A673 (cell line): ENCODE results near the gene FAM20A. TPM values are rescaled to one million over a fixed set of nuclear protein-coding genes. Genes with fewer than 3 reads are reported as not detected.

ENCODE experiments used
- BruUV-seq: library from RNA; stranded (reverse); fragments of 400-500 nt; replicated peaks from 2 replicates; lab custom pipeline; 2021; lab: Mats Ljungman, UMichigan
- CTCF ChIA-PET: fragments of 300-600 bp; sonication (Branson Sonifier 250); formaldehyde crosslinking; loops from one replicate; lab custom pipeline; 2022; ENCODE audit warnings: antibody characterized with exemption; lab: Charles Lee
- POLR2A ChIA-PET: fragments of 300-600 bp; sonication (Branson Sonifier 250); formaldehyde crosslinking; loops from one replicate; lab custom pipeline; 2022; ENCODE audit warnings: antibody characterized with exemption; ENCODE audit not compliant: low non-redundant PET; lab: Charles Lee
- DNase-seq: peaks from one replicate; pipeline ENCODE4 v3.0.0-alpha.2; 2015; ENCODE audit warnings: low spot score
- H3K27ac ChIP-seq: fragments of 200-600 bp; sonication (generic); 2 replicates; pipeline ENCODE4 v1.5.1; 2016; ENCODE audit warnings: mixed run types, low read depth, mild to moderate bottlenecking, mixed read lengths, antibody characterized with exemption, low read length; ENCODE audit not compliant: poor library complexity, severe bottlenecking
- H3K27me3 ChIP-seq: fragments of 200-600 bp; sonication (generic); replicated peaks from 2 replicates; pipeline ENCODE4 v1.6.1; 2017; ENCODE audit warnings: mixed run types, low read depth, mild to moderate bottlenecking, mixed read lengths, antibody characterized with exemption, low read length; ENCODE audit not compliant: insufficient read depth, poor library complexity
- H3K36me3 ChIP-seq: fragments of 200-600 bp; sonication (generic); 2 replicates; pipeline ENCODE4 v1.6.1; 2016; ENCODE audit warnings: mixed run types, mild to moderate bottlenecking, mixed read lengths, antibody characterized with exemption, low read length; ENCODE audit not compliant: insufficient read depth, poor library complexity, severe bottlenecking
- H3K4me1 ChIP-seq: fragments of 200-600 bp; sonication (generic); 2 replicates; pipeline ENCODE4 v1.6.1; 2017; ENCODE audit warnings: mixed run types, mild to moderate bottlenecking, mixed read lengths, antibody characterized with exemption, low read length; ENCODE audit not compliant: insufficient read depth, poor library complexity, severe bottlenecking
- H3K4me3 ChIP-seq: fragments of 200-600 bp; sonication (generic); 2 replicates; pipeline ENCODE4 v1.5.1; 2016; ENCODE audit warnings: low read depth, mixed run types, mild to moderate bottlenecking, mixed read lengths, low read length; ENCODE audit not compliant: poor library complexity, severe bottlenecking
- H3K9me3 ChIP-seq: fragments of 200-600 bp; sonication (generic); 2 replicates; pipeline ENCODE4 v1.6.1; 2016; ENCODE audit warnings: mixed run types, low read depth, mild to moderate bottlenecking, mixed read lengths, antibody characterized with exemption, low read length; ENCODE audit not compliant: poor library complexity, severe bottlenecking
- EZH2 ChIP-seq: fragments of 200-600 bp; sonication (generic); IDR thresholded peaks from 2 replicates; pipeline ENCODE4 v1.6.1; 2017; ENCODE audit warnings: borderline replicate concordance, low read depth, mild to moderate bottlenecking, mixed read lengths, antibody characterized with exemption, low read length; ENCODE audit not compliant: poor library complexity, severe bottlenecking
- intact Hi-C: fragments of 100-400 bp; cut with micrococcal nuclease; formaldehyde crosslinking; loops from one replicate; pipeline ENCODE4 v1.10.0; 2022; ENCODE audit not compliant: unreplicated experiment
- total RNA-seq: library from RNA; stranded (reverse); gene quantifications from 2 replicates; pipeline ENCODE4 v1.2.3, GENCODE V29; 2021
- TF ChIP-seq, protein P1 (sequence below): fragments of 300-800, 200-600 bp; sonication (generic); conservative IDR thresholded peaks from 2 replicates; pipeline ENCODE4 v1.5.1; 2017; ENCODE audit warnings: low read depth, mild to moderate bottlenecking, antibody characterized with exemption, low read length, moderate library complexity, mixed read lengths

FAM20A gene
- total RNA-seq, 1 experiment from 2014 or later, result not detected

DNA sequence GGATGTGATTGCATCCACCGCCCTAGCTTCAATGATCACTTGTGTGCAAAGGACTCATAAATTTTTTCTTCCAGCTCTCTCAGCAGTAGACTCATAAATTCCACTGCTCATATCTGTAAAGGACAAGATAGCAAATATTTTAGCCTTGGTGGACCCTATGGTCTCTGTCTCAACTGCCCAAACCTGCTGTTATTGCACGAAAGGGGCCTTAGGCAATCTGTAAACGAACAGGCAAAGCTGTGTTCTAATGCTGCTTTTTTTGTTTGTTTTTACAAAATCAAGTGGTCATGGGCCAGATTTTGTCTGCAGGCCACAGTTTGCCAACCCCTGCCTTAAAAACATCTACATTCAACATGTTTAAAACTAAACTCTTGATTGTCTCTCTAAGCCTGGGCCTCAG lies 34.1 kb downstream of the FAM20A start:
- no peaks in the 10 kb centered on the region for H3K9me3 ChIP-seq
- BruUV-seq, result no TSS peak
- H3K27me3 ChIP-seq, result no peaks in the 10 kb centered on the region
- CTCF ChIA-PET, result no interaction called here
- H3K4me1 ChIP-seq, result no peaks in the 10 kb centered on the region
- no peak for DNase-seq
- no peak overlapping the region for H3K27ac ChIP-seq
- POLR2A ChIA-PET, result no interaction called here
- H3K4me3 ChIP-seq, result no peak overlapping the region
- no peaks in the 10 kb centered on the region for H3K36me3 ChIP-seq
- TF ChIP-seq EZH2, result no peak
- TF ChIP-seq, protein P1, sequence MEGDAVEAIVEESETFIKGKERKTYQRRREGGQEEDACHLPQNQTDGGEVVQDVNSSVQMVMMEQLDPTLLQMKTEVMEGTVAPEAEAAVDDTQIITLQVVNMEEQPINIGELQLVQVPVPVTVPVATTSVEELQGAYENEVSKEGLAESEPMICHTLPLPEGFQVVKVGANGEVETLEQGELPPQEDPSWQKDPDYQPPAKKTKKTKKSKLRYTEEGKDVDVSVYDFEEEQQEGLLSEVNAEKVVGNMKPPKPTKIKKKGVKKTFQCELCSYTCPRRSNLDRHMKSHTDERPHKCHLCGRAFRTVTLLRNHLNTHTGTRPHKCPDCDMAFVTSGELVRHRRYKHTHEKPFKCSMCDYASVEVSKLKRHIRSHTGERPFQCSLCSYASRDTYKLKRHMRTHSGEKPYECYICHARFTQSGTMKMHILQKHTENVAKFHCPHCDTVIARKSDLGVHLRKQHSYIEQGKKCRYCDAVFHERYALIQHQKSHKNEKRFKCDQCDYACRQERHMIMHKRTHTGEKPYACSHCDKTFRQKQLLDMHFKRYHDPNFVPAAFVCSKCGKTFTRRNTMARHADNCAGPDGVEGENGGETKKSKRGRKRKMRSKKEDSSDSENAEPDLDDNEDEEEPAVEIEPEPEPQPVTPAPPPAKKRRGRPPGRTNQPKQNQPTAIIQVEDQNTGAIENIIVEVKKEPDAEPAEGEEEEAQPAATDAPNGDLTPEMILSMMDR, result no peak
- intact Hi-C loops, result no loop called here

DNA sequence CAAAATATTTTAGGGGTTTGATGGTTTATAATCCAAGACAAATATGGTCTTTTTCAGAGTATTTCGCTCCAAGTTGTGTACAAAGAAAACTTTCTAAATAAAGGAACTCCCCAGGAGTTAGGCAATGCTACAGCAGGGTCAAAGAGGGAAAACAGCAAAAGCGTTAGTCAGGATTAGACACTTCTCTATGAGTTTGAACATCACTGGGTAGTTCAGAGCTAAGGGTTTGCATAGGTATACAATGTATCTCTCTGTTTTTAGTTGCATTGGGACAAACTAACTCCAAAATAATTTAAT lies 34.8 kb downstream of the FAM20A start:
- H3K27ac ChIP-seq, result no peak overlapping the region
- no TSS peak for BruUV-seq
- ChIA-PET POLR2A (no interaction called here), CTCF (no interaction called here)
- H3K4me3 ChIP-seq, result no peak overlapping the region
- H3K4me1 ChIP-seq, result no peaks in the 10 kb centered on the region
- intact Hi-C loops, result no loop called here
- no peak for TF ChIP-seq EZH2
- TF ChIP-seq, protein P1, result no peak
- H3K27me3 ChIP-seq, result no peaks in the 10 kb centered on the region
- no peak for DNase-seq
- no peaks in the 10 kb centered on the region for H3K9me3 ChIP-seq
- no peaks in the 10 kb centered on the region for H3K36me3 ChIP-seq

DNA sequence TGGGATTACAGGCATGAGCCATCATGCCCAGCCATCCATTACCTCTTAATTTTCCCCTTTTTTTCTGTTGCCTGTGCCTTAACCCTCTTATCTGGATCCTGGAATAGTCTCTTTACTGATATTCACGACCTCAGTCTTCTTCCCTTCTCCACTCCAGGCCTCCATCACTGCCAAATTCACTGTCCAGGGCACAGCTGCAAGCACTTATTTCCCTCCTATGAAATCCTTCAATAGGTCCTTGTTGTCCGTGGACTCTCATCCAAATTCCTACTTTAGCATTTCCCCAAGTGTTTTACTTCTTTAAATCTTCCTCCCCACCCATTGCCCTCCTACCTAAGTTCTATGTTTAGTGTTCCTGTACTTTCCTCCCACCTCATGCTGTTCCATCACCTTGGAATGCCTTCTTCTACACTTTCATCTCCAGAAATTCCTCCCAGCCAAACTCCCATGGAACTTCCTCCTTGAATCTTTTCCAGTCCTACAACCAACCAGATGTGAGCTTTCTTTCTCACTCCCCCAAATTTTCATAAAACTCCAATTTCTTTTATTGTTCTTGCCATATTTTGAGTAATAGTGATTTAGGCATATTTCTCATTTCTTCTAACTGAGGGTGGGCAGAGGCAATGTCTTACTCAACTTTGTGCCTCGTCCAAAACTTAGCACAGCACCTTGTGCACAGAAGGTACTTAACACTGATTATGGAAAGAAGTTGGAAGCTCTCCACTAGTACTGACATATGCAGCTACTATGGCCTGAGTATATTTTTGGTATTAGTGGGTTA lies 35.3 kb downstream of the FAM20A start:
- Histone ChIP-seq H3K36me3 (no peaks in the 10 kb centered on the region), H3K27me3 (no peaks in the 10 kb centered on the region), H3K4me1 (no peaks in the 10 kb centered on the region), H3K4me3 (no peak overlapping the region), H3K27ac (no peak overlapping the region), H3K9me3 (no peaks in the 10 kb centered on the region)
- intact Hi-C loops, result no loop called here
- DNase-seq, result no peak
- BruUV-seq, result no TSS peak
- POLR2A ChIA-PET, result no interaction called here
- TF ChIP-seq EZH2, result no peak
- TF ChIP-seq, protein P1, result no peak
- CTCF ChIA-PET, result no interaction called here
